ENCODE results near the gene TMEM255B. TPM values are rescaled to one million over a fixed set of nuclear protein-coding genes. Genes with fewer than 3 reads are reported as not detected.
"Not testable (repeated sequence)": the region's sequence is repeated elsewhere in the genome, so short reads cannot be mapped to it uniquely, and the experiment has no call there.

Gene TMEM255B
- total RNA-seq, 1 experiment from 2014 or later: 0.86 TPM

- DNase-seq; H3K9me3 ChIP-seq (ENCODE audit: low read length); H3K27ac ChIP-seq (ENCODE audit: low read length); H3K9ac ChIP-seq (ENCODE audit: low read length); H3K4me2 ChIP-seq (ENCODE audit: low read depth, low read length, poor library complexity, severe bottlenecking); H2AFZ ChIP-seq (ENCODE audit: low read length); H3K36me3 ChIP-seq (ENCODE audit: insufficient read depth, low read length); H3K27me3 ChIP-seq (ENCODE audit: low read length); H3K4me1 ChIP-seq (ENCODE audit: low read length); H3K9me2 ChIP-seq (replicated peaks; ENCODE audit: insufficient read depth, low read length); H3K4me3 ChIP-seq (ENCODE audit: low read length): not testable (repeated sequence)
- Histone ChIP-seq H3K79me2 (ENCODE audit: low read length) (peaks cover 28% of the 10 kb centered on the region), H4K20me1 (ENCODE audit: insufficient read depth, low read depth, low read length) (peaks cover 39% of the 10 kb centered on the region)
Observed at GRCh38 chr13:113826446-113826845, 67.4 kb downstream of the TMEM255B start.

GRCh38 chr13:113827021-113827420 lies 68.0 kb downstream of the TMEM255B start:
- no peak overlapping the region for H3K27ac ChIP-seq (ENCODE audit: low read length)
- H3K9me2 ChIP-seq (replicated peaks; ENCODE audit: insufficient read depth, low read length): no peaks in the 10 kb centered on the region
- peaks cover 5% of the 10 kb centered on the region; the same call in 1 of the 2 replicates for H3K36me3 ChIP-seq (ENCODE audit: insufficient read depth, low read length)
- no peaks in the 10 kb centered on the region for H3K4me1 ChIP-seq (ENCODE audit: low read length)
- peaks cover 24% of the 10 kb centered on the region for H3K79me2 ChIP-seq (ENCODE audit: low read length)
- no peak overlapping the region for H3K4me2 ChIP-seq (ENCODE audit: low read depth, low read length, poor library complexity, severe bottlenecking)
- H3K9me3 ChIP-seq (ENCODE audit: low read length): no peaks in the 10 kb centered on the region
- no peak overlapping the region for H2AFZ ChIP-seq (ENCODE audit: low read length)
- H3K9ac ChIP-seq (ENCODE audit: low read length): no peak overlapping the region
- H3K27me3 ChIP-seq (ENCODE audit: low read length): no peaks in the 10 kb centered on the region
- peaks cover 33% of the 10 kb centered on the region for H4K20me1 ChIP-seq (ENCODE audit: insufficient read depth, low read depth, low read length)
- DNase-seq: no peak
- H3K4me3 ChIP-seq (ENCODE audit: low read length): no peak overlapping the region

GRCh38 chr13:113828282-113828825 lies 69.3 kb downstream of the TMEM255B start:
- H3K9me3 ChIP-seq (ENCODE audit: low read length): no peaks in the 10 kb centered on the region
- H3K9me2 ChIP-seq (replicated peaks; ENCODE audit: insufficient read depth, low read length): no peaks in the 10 kb centered on the region
- no peaks in the 10 kb centered on the region for H3K27me3 ChIP-seq (ENCODE audit: low read length)
- no peak overlapping the region for H3K9ac ChIP-seq (ENCODE audit: low read length)
- no peak overlapping the region for H3K4me3 ChIP-seq (ENCODE audit: low read length)
- H3K79me2 ChIP-seq (ENCODE audit: low read length): peaks cover 13% of the 10 kb centered on the region; the same call in 1 of the 2 replicates
- no peaks in the 10 kb centered on the region for H3K4me1 ChIP-seq (ENCODE audit: low read length)
- no peak overlapping the region for H3K27ac ChIP-seq (ENCODE audit: low read length)
- H4K20me1 ChIP-seq (ENCODE audit: insufficient read depth, low read depth, low read length): peaks cover 24% of the 10 kb centered on the region
- peaks cover 5% of the 10 kb centered on the region; the same call in 1 of the 2 replicates for H3K36me3 ChIP-seq (ENCODE audit: insufficient read depth, low read length)
- no peak for DNase-seq
- no peak overlapping the region for H2AFZ ChIP-seq (ENCODE audit: low read length)
- H3K4me2 ChIP-seq (ENCODE audit: low read depth, low read length, poor library complexity, severe bottlenecking): no peak overlapping the region

GRCh38 chr13:113830426-113830950 lies 71.5 kb downstream of the TMEM255B start:
- not testable (repeated sequence) for DNase-seq; H3K79me2 ChIP-seq (ENCODE audit: low read length); H2AFZ ChIP-seq (ENCODE audit: low read length); H3K9me3 ChIP-seq (ENCODE audit: low read length); H3K36me3 ChIP-seq (ENCODE audit: insufficient read depth, low read length); H3K4me2 ChIP-seq (ENCODE audit: low read depth, low read length, poor library complexity, severe bottlenecking); H3K27me3 ChIP-seq (ENCODE audit: low read length); H3K9ac ChIP-seq (ENCODE audit: low read length); H3K9me2 ChIP-seq (replicated peaks; ENCODE audit: insufficient read depth, low read length); H3K27ac ChIP-seq (ENCODE audit: low read length); H3K4me3 ChIP-seq (ENCODE audit: low read length); H3K4me1 ChIP-seq (ENCODE audit: low read length)
- H4K20me1 ChIP-seq (ENCODE audit: insufficient read depth, low read depth, low read length): peaks cover 23% of the 10 kb centered on the region

- H3K79me2 ChIP-seq (ENCODE audit: low read length): no peaks in the 10 kb centered on the region
Observed at GRCh38 chr13:113831061-113831460, 72.0 kb downstream of the TMEM255B start.

GRCh38 chr13:113832205-113832604 lies 73.2 kb downstream of the TMEM255B start:
- H3K4me1 ChIP-seq (ENCODE audit: low read length): no peaks in the 10 kb centered on the region
- no peaks in the 10 kb centered on the region for H3K9me3 ChIP-seq (ENCODE audit: low read length)
- H2AFZ ChIP-seq (ENCODE audit: low read length): no peak overlapping the region
- H3K9me2 ChIP-seq (replicated peaks; ENCODE audit: insufficient read depth, low read length): no peaks in the 10 kb centered on the region
- H3K9ac ChIP-seq (ENCODE audit: low read length): no peak overlapping the region
- H3K4me3 ChIP-seq (ENCODE audit: low read length): no peak overlapping the region
- no peaks in the 10 kb centered on the region for H3K79me2 ChIP-seq (ENCODE audit: low read length)
- H3K27me3 ChIP-seq (ENCODE audit: low read length): no peaks in the 10 kb centered on the region
- H3K27ac ChIP-seq (ENCODE audit: low read length): no peak overlapping the region
- peaks cover 2% of the 10 kb centered on the region; the same call in 1 of the 2 replicates for H3K36me3 ChIP-seq (ENCODE audit: insufficient read depth, low read length)
- H3K4me2 ChIP-seq (ENCODE audit: low read depth, low read length, poor library complexity, severe bottlenecking): no peak overlapping the region
- DNase-seq: no peak
- H4K20me1 ChIP-seq (ENCODE audit: insufficient read depth, low read depth, low read length): peaks cover 26% of the 10 kb centered on the region

More at GRCh38 chr13:113831061-113831460, 72.0 kb downstream of the TMEM255B start:
- peaks cover 23% of the 10 kb centered on the region for H4K20me1 ChIP-seq (ENCODE audit: insufficient read depth, low read depth, low read length)
- no peaks in the 10 kb centered on the region for H3K27me3 ChIP-seq (ENCODE audit: low read length)
- H3K4me1 ChIP-seq (ENCODE audit: low read length): no peaks in the 10 kb centered on the region
- no peaks in the 10 kb centered on the region for H3K9me2 ChIP-seq (replicated peaks; ENCODE audit: insufficient read depth, low read length)
- no peak for DNase-seq
- no peak overlapping the region for H3K4me2 ChIP-seq (ENCODE audit: low read depth, low read length, poor library complexity, severe bottlenecking)
- H2AFZ ChIP-seq (ENCODE audit: low read length): no peak overlapping the region
- H3K4me3 ChIP-seq (ENCODE audit: low read length): no peak overlapping the region
- H3K36me3 ChIP-seq (ENCODE audit: insufficient read depth, low read length): peaks cover 5% of the 10 kb centered on the region; the same call in 1 of the 2 replicates
- H3K27ac ChIP-seq (ENCODE audit: low read length): no peak overlapping the region
- no peaks in the 10 kb centered on the region for H3K9me3 ChIP-seq (ENCODE audit: low read length)
- no peak overlapping the region for H3K9ac ChIP-seq (ENCODE audit: low read length)

GRCh38 chr13:113832631-113833030 lies 73.6 kb downstream of the TMEM255B start:
- Histone ChIP-seq H3K9me3 (ENCODE audit: low read length) (no peaks in the 10 kb centered on the region), H3K9me2 (replicated peaks; ENCODE audit: insufficient read depth, low read length) (no peaks in the 10 kb centered on the region), H3K4me2 (ENCODE audit: low read depth, low read length, poor library complexity, severe bottlenecking) (no peak overlapping the region), H3K9ac (ENCODE audit: low read length) (no peak overlapping the region), H3K27ac (ENCODE audit: low read length) (no peak overlapping the region), H2AFZ (ENCODE audit: low read length) (no peak overlapping the region), H4K20me1 (ENCODE audit: insufficient read depth, low read depth, low read length) (peaks cover 28% of the 10 kb centered on the region), H3K36me3 (ENCODE audit: insufficient read depth, low read length) (no peaks in the 10 kb centered on the region), H3K4me3 (ENCODE audit: low read length) (no peak overlapping the region), H3K27me3 (ENCODE audit: low read length) (no peaks in the 10 kb centered on the region), H3K79me2 (ENCODE audit: low read length) (no peaks in the 10 kb centered on the region), H3K4me1 (ENCODE audit: low read length) (no peaks in the 10 kb centered on the region)
- DNase-seq: no peak

GRCh38 chr13:113833111-113833830 lies 74.2 kb downstream of the TMEM255B start:
- H3K9me3 ChIP-seq (ENCODE audit: low read length): no peaks in the 10 kb centered on the region
- H3K4me1 ChIP-seq (ENCODE audit: low read length): no peaks in the 10 kb centered on the region
- no peak for DNase-seq
- H3K4me3 ChIP-seq (ENCODE audit: low read length): no peak overlapping the region
- H3K9me2 ChIP-seq (replicated peaks; ENCODE audit: insufficient read depth, low read length): no peaks in the 10 kb centered on the region
- no peak overlapping the region for H3K4me2 ChIP-seq (ENCODE audit: low read depth, low read length, poor library complexity, severe bottlenecking)
- no peaks in the 10 kb centered on the region for H3K79me2 ChIP-seq (ENCODE audit: low read length)
- H3K36me3 ChIP-seq (ENCODE audit: insufficient read depth, low read length): no peaks in the 10 kb centered on the region
- H3K27ac ChIP-seq (ENCODE audit: low read length): no peak overlapping the region
- H3K9ac ChIP-seq (ENCODE audit: low read length): no peak overlapping the region
- peaks cover 31% of the 10 kb centered on the region for H4K20me1 ChIP-seq (ENCODE audit: insufficient read depth, low read depth, low read length)
- no peaks in the 10 kb centered on the region for H3K27me3 ChIP-seq (ENCODE audit: low read length)
- no peak overlapping the region for H2AFZ ChIP-seq (ENCODE audit: low read length)

Measured in Karpas-422 (cell line).